GM12878 (cell line): ENCODE data around the gene HDHD3.

ENCODE experiments used
- CHD2 ChIP-seq: IDR thresholded peaks from 2 replicates; pipeline ENCODE4 v1.6.1; 2011; ENCODE audit warnings: low read depth, low read length, improper control_type of control experiment, borderline replicate concordance
- CTCF ChIP-seq, 3 experiments: IDR thresholded peaks in 2 of 3; conservative IDR thresholded peaks in 1 of 3; 2 replicates each; pipeline ENCODE4 v1.5.1; 2011; ENCODE audit warnings: low read depth in 3 of 3, low read length in 3 of 3, mild to moderate bottlenecking in 3 of 3, control low read depth in 2 of 3, moderate library complexity in 2 of 3, inconsistent platforms in 1 of 3, mixed read lengths in 1 of 3; ENCODE audit not compliant: control insufficient read depth in 2 of 3, insufficient read depth in 1 of 3; ENCODE audit errors: extremely low read depth in 1 of 3
- EP300 ChIP-seq, 2 experiments: fragments of 150-350 bp in 1 of 2; IDR thresholded peaks; 2 replicates each; pipeline ENCODE4 v1.6.1; 2011 to 2012; ENCODE audit warnings: low read depth in 2 of 2, low read length in 2 of 2, borderline replicate concordance in 1 of 2, improper control_type of control experiment in 1 of 2, inconsistent platforms in 1 of 2; ENCODE audit not compliant: control insufficient read depth in 1 of 2
- POLR2AphosphoS5 ChIP-seq: IDR thresholded peaks from 2 replicates; pipeline ENCODE4 v1.6.1; 2011; ENCODE audit warnings: mild to moderate bottlenecking, low read length, inconsistent platforms
- RAD21 ChIP-seq: IDR thresholded peaks from 2 replicates; pipeline ENCODE4 v1.6.1; 2011; ENCODE audit warnings: mild to moderate bottlenecking, low read depth, low read length, moderate library complexity; ENCODE audit not compliant: insufficient read depth
- REST ChIP-seq: IDR thresholded peaks from 2 replicates; pipeline ENCODE4 v1.6.1; 2012; ENCODE audit warnings: mild to moderate bottlenecking, low read depth, low read length
- ZSCAN29 ChIP-seq: fragments of 450-650 bp; IDR thresholded peaks from 2 replicates; pipeline ENCODE4 v1.6.1; 2017; ENCODE audit warnings: mild to moderate bottlenecking, moderate library complexity

GRCh38 chr9:113395000-113395861, 18.4 kb upstream of the HDHD3 start:
- TF ChIP-seq ZSCAN29 (no peak), REST (no peak), POLR2AphosphoS5 (no peak), EP300 (IDR thresholded peaks at IDR 0.05; ENCODE audit: borderline replicate concordance in 1 of 2, control insufficient read depth in 1 of 2, low read depth in 2 of 2, low read length in 2 of 2) (no peak), CTCF (IDR thresholded peaks at IDR 0.05 in 2 of 3, conservative IDR thresholded peaks at IDR 0.05 in 1 of 3; ENCODE audit: control insufficient read depth in 2 of 3, extremely low read depth in 1 of 3, insufficient read depth in 1 of 3, low read depth in 3 of 3, low read length in 3 of 3) (no peak), RAD21 (no peak), CHD2 (no peak)
